Coronary artery (tissue), 2 donors: ENCODE measurements around the gene SLC7A8.

Experiments used
- DNase-seq: peaks from one replicate; pipeline ENCODE4 v3.0.0-alpha.2; 2017; ENCODE audit warnings: low spot score
- H3K27ac ChIP-seq, 2 donors: fragments of 200-600 bp; sonication (generic); one replicate each; pipeline ENCODE4 v1.5.1; 2016 to 2019
- H3K4me3 ChIP-seq: fragments of 200-600 bp; sonication (generic); 2 replicates; pipeline ENCODE4 v1.5.1; 2016; ENCODE audit warnings: mild to moderate bottlenecking, moderate library complexity
- TF ChIP-seq, protein P1 (sequence below): fragments of 200-600 bp; sonication (generic); IDR thresholded peaks from one replicate; pipeline ENCODE4 v1.5.1; 2019; ENCODE audit warnings: antibody characterized with exemption

SLC7A8 gene

DNA sequence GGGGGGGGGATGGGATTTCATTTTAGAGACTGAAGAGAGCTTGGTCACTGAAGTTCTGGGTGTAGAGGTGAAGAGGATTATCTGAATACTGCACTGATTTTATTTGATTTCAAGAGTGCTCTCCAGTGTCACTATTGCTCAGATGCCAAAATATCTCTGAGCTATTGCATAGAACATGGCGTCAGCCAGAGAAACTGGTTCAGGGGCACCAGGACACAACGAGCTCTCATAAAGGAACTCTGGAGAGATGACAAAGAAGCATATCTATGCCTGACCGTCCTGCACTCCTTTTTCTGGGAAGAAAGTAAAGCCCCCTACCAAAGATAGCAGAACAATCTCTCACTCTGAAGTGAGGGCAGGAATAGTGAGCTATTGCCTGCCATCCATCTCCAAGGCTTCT is 2.0 kb downstream of the SLC7A8 start:
- TF ChIP-seq, protein P1, sequence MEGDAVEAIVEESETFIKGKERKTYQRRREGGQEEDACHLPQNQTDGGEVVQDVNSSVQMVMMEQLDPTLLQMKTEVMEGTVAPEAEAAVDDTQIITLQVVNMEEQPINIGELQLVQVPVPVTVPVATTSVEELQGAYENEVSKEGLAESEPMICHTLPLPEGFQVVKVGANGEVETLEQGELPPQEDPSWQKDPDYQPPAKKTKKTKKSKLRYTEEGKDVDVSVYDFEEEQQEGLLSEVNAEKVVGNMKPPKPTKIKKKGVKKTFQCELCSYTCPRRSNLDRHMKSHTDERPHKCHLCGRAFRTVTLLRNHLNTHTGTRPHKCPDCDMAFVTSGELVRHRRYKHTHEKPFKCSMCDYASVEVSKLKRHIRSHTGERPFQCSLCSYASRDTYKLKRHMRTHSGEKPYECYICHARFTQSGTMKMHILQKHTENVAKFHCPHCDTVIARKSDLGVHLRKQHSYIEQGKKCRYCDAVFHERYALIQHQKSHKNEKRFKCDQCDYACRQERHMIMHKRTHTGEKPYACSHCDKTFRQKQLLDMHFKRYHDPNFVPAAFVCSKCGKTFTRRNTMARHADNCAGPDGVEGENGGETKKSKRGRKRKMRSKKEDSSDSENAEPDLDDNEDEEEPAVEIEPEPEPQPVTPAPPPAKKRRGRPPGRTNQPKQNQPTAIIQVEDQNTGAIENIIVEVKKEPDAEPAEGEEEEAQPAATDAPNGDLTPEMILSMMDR = no peak
- peak overlapping the region; percentile 72 for H3K4me3 ChIP-seq
- peak overlapping the region; percentile 73 to 88 for H3K27ac ChIP-seq
- DNase-seq = no peak

DNA sequence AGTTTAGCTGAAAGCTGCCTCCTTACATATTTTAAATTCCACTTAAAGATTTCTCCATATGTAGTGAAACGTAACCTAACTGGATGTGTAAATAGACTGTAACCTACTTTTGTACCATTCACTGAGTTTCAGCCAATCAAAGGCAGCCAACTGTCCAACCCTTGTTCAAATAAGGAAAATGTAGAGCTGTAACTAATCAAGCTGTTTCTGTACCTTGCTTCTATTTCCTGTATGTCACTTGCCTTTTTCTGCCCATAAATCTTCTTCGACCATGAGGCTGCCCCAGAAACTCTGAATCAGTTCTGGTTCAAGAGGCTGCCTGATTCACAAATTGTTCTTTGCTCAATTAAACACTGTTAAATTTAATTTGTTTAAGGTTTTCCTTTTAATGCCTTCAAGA is 6.3 kb downstream of the SLC7A8 start:
- no peak overlapping the region for H3K4me3 ChIP-seq
- no peak overlapping the region for H3K27ac ChIP-seq
- TF ChIP-seq, protein P1 = no peak
- no peak for DNase-seq

DNA sequence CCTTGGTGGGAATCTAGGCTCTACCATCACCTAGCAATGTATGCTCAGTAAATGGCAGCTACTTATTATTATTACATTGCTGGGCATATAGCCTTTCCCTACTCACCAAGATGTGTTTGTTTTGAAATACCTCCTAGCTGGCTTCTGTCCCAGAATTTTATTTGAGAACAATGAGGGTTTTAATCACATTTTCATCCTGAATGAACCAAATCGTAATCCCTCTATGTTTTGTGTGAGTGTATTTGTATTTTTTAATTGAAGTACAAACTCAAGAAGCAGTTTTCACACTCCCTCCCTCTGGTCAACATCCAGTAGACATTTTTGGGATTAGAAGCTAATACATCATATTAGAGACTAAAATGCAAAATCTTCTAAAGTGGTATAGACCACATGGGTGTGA is 7.6 kb downstream of the SLC7A8 start:
- no peak for DNase-seq
- TF ChIP-seq, protein P1 = no peak
- H3K4me3 ChIP-seq = no peak overlapping the region
- peak overlapping the region in 1 of 2 donors; percentile 7 for H3K27ac ChIP-seq

DNA sequence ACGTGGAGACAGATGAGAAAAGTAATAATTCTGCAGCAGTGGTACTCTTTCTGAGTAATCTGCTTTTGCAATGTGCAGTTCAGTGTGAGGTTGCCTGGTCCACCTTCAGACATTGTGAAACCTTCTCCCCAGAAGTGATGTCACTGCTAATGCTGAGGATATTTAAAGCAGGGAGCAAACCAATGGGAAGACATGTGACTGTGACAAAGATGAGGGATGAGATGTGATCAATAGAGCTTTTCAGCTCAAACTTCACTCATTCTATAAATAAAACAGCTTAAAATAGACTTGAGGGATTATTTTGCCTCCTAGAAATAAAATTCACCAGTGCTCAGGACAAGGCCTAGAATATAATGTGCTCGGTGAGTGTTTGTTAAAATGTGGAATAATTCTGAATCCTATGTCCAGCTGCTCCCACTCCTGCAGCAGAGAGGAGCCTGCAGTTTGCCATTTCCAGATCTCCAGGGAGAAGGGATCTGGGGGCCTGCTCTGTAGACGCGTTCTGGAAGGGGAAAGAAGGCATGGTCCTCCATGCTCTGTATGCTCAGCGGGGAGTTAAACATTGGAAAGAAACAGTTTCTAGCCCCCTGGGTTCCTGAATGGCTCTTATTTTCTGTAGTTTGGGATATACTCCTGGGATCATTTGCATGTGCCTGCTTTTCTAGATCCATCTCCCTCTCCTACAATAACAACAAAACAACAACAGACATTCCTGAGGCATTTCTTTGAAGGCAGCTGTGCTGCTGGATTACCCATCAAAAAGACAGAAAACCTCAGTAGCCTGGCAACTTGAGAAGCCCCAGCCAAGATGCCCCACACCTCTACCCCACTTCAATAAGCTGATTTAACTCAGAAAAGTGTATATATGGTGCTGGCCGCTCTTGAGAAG is 8.9 kb downstream of the SLC7A8 start:
- TF ChIP-seq, protein P1 = no peak
- DNase-seq = no peak
- H3K4me3 ChIP-seq = no peak overlapping the region
- peak overlapping the region; percentile 55 to 63 for H3K27ac ChIP-seq

DNA sequence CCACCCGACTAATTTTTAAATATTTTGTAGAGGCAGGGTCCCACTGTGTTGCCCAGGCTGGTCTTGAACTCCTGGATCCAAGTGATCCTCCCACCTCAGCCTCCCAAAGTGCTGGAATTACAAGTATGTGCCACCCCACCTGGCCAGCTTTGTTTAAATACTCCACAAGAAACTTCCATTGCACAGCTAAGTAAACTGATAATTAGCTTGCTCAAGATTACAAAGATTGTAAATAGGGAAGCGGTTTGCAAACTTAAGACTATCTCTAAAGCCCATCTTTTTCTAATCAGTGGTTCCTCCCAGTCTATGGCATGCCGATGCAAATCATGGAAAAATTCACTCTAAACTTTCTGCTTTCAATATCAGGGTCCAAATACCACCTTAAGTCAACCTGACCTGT is 9.7 kb downstream of the SLC7A8 start:
- TF ChIP-seq, protein P1 = no peak
- no peak for DNase-seq
- H3K27ac ChIP-seq = peak overlapping the region; percentile 55 to 63
- H3K4me3 ChIP-seq = no peak overlapping the region

DNA sequence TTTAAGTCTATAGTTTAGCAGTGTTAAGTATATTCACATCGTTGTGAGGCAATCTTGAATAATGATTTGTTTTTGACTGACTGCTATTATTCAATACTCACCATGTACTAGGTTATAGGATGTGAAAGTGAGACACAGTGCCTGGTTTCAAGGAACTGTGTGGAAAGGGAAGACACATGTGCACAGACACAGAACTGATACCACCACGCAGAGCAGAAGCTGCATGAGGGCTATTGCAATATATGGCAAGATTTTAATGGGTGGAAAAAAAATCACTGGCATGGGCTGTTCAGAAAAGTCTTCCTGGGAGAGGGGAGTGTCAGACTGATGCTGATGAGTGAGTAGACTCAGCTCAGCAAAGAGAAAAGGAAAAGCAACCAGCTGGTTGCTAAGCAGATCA is 10.4 kb downstream of the SLC7A8 start:
- TF ChIP-seq, protein P1 = no peak
- peak overlapping the region in 1 of 2 donors; percentile 39 for H3K27ac ChIP-seq
- no peak for DNase-seq
- no peak overlapping the region for H3K4me3 ChIP-seq

DNA sequence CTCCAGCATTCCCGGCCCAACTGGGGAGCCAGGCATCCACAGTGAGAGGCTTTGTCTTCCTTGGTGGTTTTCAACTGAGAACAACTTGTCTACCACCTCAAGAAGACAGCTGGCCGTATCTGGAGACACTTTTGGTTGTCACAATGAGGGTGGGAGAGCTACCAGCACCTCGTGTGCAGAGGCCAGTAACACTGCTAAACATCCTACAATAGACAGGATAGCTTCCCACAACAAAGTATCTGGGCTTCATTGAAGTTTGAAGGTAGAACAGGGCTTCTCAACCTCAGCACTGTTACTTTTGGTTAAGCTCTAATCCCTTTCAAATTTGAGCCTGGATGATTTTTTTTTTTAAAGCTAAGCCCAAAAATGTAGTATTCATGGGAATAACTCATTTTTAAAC is 10.9 kb downstream of the SLC7A8 start:
- Histone ChIP-seq H3K4me3 (no peak overlapping the region), H3K27ac (peak overlapping the region in 1 of 2 donors; percentile 39)
- TF ChIP-seq, protein P1 = no peak
- DNase-seq = no peak
